Chondrocyte (in vitro differentiated cells): Measurements from ENCODE around the gene HRH3. TPM values are rescaled to one million over a fixed set of nuclear protein-coding genes. Genes with fewer than 3 reads are reported as not detected.

Experiments used
- DNase-seq: peaks from one replicate; pipeline ENCODE4 v3.0.0; 2021; ENCODE audit warnings: mixed read lengths, low spot score
- H3K27ac Mint-ChIP-seq: one replicate; pipeline ENCODE4 v1.8.0; 2021; ENCODE audit warnings: mild to moderate bottlenecking, moderate library complexity, mixed read lengths; ENCODE audit not compliant: unreplicated experiment
- H3K27me3 Mint-ChIP-seq: 2 replicates; pipeline ENCODE4 v1.8.0; 2021; ENCODE audit warnings: low read depth, mixed read lengths
- H3K36me3 Mint-ChIP-seq: 2 replicates; pipeline ENCODE4 v1.8.0; 2021; ENCODE audit warnings: low read depth, mixed read lengths
- H3K4me1 Mint-ChIP-seq: 2 replicates; pipeline ENCODE4 v1.8.0; 2021; ENCODE audit warnings: low read depth, mild to moderate bottlenecking, mixed read lengths
- H3K4me3 Mint-ChIP-seq: one replicate; pipeline ENCODE4 v1.8.0; 2021; ENCODE audit warnings: mild to moderate bottlenecking, moderate library complexity, mixed read lengths; ENCODE audit not compliant: unreplicated experiment
- H3K9me3 Mint-ChIP-seq: 2 replicates; pipeline ENCODE4 v1.8.0; 2021; ENCODE audit warnings: low read depth, mixed read lengths
- CTCF ChIP-seq: fragments of 200-600 bp; sonication (generic); IDR thresholded peaks from 2 replicates; pipeline ENCODE4 v1.5.0; 2021; ENCODE audit warnings: antibody characterized with exemption, mild to moderate bottlenecking, moderate library complexity
- total RNA-seq: library from RNA; stranded (reverse); gene quantifications from 3 replicates; pipeline ENCODE4 v1.2.1, GENCODE V29; 2021

Gene HRH3
- total RNA-seq, 1 donor from 2014 or later: not detected

DNA sequence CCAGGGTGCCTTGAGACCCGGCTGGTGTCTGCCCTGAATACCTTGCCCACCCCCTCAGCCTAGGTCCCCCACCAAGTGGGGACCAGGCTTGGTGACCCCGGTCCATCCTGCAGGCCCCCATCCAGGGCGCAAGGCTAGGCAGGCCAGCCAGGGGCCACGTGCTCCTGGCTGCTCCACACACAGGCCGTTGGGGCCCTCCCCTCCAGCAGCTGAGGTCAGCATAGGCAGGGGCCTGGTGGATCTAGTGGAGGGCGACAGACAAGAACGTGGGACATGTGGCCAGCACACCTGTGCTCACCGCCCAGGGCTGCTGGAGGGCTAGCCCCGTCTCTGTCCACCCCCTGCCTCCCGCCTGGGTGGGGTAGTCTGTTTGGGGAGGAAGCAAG, 7.5 kb upstream of the HRH3 start:
- peaks cover 34% of the 10 kb centered on the region for H3K27me3 Mint-ChIP-seq
- no peak for TF ChIP-seq CTCF
- H3K36me3 Mint-ChIP-seq: no peaks in the 10 kb centered on the region
- DNase-seq: no peak
- H3K27ac Mint-ChIP-seq: no peak overlapping the region
- no peak overlapping the region for H3K4me3 Mint-ChIP-seq
- no peaks in the 10 kb centered on the region for H3K9me3 Mint-ChIP-seq
- H3K4me1 Mint-ChIP-seq: no peaks in the 10 kb centered on the region

DNA sequence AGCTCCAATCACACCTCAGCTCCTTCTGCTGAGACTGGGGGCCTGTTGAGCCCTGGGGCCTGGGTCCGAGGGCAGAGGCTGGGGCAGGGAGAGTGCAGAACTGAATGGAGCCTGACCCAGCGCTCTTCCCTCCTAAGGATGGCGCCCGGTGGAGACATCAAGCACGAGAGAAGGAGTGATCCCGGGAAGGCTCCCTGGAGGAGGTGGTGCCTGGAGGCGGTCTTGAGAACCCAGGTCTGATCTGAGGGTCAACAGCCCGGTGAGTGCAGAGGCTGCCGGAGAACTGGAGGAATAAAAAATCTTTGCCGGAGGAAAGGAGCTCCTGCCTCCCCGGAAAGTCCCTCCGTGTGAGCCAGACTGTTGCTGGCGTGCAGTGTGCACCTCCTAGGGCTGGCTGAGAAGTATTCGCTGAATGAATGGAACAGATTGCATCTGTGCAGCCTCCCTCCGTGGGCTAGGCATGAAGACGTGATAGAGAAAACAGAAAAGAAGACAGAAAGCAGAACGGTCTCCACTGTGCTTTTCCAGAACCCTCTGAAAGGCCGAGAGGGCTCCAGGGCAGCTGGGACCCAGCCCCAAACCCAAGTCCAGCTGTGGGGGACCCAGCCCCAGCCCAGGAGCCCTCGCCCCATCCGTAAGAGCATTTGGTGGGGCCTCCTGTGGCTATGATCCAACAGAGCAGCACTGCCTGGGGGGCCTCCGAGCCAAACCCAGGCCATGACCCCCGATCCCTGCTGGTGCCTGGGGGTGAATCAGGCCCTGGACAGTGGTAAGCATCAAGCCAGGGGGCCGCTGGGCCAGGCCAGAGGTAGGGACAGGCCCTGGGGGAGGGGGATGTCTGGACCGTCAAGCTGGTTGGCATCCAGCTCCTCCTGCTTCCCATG, 6.9 kb upstream of the HRH3 start:
- no peak overlapping the region for H3K4me3 Mint-ChIP-seq

DNA sequence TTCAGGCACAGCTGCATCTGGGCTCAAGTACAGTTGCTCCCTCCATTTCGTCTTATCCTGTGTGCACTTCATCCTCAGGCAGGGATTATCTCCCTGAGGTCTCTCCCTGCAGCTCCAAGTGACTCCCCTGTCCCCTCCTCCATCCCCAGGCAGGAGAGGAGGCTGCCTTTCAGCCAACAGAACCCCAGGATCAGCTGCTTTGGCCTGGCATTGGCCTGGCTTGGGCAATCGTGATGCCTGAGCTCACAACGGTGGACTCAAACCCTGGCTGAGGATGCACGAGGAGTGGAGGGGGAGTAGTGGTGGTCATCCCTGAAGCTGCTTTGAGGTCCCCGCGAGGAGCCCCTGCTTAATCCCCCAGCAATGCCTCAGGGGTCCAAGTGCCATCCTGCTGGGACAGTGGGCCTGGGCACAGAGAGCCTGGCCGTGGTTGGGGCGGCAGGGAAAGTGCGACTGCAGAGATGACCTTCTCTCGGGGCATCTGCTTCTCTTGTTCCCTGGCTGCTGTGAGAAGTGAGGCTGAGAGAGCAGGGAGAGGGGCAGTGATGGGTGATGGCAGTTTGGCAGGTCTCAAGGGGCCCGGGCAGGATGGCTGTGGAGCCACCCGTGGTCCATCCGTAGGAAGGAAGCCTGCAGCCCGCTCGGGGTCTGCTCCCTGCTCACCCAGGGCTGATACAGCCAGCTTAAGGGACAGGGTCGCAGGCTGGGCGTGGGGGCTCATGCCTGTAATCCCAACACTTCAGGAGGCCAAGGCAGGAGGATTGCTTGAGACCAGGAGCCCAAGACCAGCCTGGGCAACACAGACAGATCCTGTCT, 6.0 kb upstream of the HRH3 start:
- Mint-ChIP-seq H3K4me1 (peaks cover 1% of the 10 kb centered on the region), H3K4me3 (no peak overlapping the region), H3K36me3 (no peaks in the 10 kb centered on the region)

More for the DNA sequence above, 6.9 kb upstream of the HRH3 start:
- no peaks in the 10 kb centered on the region for H3K4me1 Mint-ChIP-seq
- DNase-seq: no peak
- H3K27ac Mint-ChIP-seq: no peak overlapping the region
- no peak for TF ChIP-seq CTCF
- H3K36me3 Mint-ChIP-seq: no peaks in the 10 kb centered on the region
- peaks cover 34% of the 10 kb centered on the region for H3K27me3 Mint-ChIP-seq
- no peaks in the 10 kb centered on the region for H3K9me3 Mint-ChIP-seq

GRCh38 chr20:62225026-62225425, 4.9 kb upstream of the HRH3 start:
- no peak for DNase-seq
- H3K9me3 Mint-ChIP-seq: no peaks in the 10 kb centered on the region
- no peak for TF ChIP-seq CTCF
- H3K27me3 Mint-ChIP-seq: peaks cover 46% of the 10 kb centered on the region
- peaks cover 3% of the 10 kb centered on the region for H3K4me1 Mint-ChIP-seq
- no peaks in the 10 kb centered on the region for H3K36me3 Mint-ChIP-seq
- H3K4me3 Mint-ChIP-seq: no peak overlapping the region
- no peak overlapping the region for H3K27ac Mint-ChIP-seq

More for the DNA sequence above, 6.0 kb upstream of the HRH3 start:
- no peak for TF ChIP-seq CTCF
- H3K9me3 Mint-ChIP-seq: no peaks in the 10 kb centered on the region
- H3K27ac Mint-ChIP-seq: no peak overlapping the region
- peaks cover 42% of the 10 kb centered on the region for H3K27me3 Mint-ChIP-seq
- no peak for DNase-seq

GRCh38 chr20:62224113-62224855, 4.2 kb upstream of the HRH3 start:
- Mint-ChIP-seq H3K9me3 (no peaks in the 10 kb centered on the region), H3K27me3 (peaks cover 46% of the 10 kb centered on the region), H3K4me3 (no peak overlapping the region), H3K4me1 (peaks cover 3% of the 10 kb centered on the region), H3K36me3 (no peaks in the 10 kb centered on the region), H3K27ac (no peak overlapping the region)
- no peak for DNase-seq
- TF ChIP-seq CTCF: no peak
